HG03139 (cell line): ENCODE measurements around the gene ACR.

ENCODE experiments used
- ATAC-seq: cut with Tn5 transposase; IDR thresholded peaks from one replicate; pipeline ENCODE4 v1.9.1; 2021; ENCODE audit not compliant: unreplicated experiment

Gene ACR

DNA sequence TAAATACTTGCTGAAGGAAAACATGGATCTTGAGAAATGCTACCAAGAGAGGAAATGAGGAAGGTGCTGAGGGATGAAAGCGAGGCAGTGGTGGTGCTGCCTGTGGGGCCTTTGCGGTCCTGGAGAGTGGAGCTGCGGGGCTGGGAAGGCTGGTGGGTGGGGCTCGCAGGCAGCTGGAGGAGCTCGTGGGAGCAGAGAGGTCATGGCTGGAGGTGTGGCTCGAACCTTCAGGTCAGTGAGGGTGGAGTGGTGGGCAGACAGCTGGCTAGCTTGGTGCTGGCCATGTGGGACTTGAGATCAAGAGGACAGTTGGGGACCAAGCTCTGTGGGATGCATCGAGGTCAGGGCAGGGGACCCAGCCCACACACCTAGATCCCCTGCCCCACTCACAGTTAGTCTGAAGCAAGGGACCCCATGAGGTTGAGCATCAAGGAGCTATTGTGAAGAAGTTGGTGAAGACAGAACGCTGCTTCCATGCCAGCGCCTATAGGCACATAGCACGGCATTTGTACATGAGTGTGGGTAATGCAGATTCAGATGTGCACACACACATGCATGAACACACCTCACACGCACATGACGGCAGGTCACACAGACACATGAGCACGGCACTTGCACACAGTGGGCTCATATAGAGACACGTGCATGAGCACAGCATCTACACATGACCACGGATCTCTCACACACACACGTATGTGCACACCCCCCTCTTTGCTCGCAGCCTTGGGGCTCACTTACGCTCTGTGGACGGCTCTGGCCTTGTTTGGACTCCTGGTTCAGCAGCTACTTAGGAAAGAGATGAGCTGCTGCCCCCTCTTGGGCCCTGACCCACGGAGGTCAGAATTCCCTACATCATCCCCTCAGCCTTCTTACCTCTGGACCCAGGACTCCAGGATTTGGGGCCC is 34.9 kb upstream of the ACR start:
- ATAC-seq, result no peak

DNA sequence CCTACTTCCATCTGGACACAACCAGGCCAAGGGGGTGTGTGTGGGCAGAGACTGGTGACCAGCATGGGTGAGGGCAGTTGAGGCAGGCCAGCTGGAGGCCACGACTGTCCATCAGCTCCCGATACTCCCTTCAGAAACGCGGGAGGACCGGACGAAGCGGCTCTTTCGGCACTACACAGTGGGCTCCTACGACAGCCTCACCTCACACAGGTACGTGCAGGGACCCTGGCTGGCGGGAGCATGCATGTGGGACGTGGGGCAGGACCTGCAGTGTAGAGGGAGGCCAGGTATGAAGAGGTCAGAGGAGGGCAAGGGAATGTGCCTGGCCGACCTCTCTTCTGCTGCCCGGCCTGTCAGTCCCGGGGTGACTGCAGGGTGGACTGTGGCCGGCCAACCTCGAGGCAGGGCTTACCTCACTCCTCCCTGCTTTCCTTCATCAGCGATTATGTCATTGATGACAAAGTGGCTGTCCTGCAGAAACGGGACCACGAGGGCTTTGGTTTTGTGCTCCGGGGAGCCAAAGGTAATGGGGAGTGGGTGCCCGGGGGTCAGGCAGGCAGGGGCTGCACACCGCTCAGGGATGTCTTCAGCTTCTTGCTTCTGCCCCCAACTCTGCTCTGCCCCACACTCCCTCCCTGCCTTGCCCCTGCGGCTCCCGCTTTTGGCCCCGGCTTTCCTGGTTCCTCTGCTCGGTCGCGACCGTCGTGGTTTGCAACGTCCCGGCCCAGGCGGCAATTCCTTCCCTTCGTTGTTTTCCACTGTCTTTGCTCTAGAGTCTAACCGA is 34.1 kb upstream of the ACR start:
- no peak for ATAC-seq

DNA sequence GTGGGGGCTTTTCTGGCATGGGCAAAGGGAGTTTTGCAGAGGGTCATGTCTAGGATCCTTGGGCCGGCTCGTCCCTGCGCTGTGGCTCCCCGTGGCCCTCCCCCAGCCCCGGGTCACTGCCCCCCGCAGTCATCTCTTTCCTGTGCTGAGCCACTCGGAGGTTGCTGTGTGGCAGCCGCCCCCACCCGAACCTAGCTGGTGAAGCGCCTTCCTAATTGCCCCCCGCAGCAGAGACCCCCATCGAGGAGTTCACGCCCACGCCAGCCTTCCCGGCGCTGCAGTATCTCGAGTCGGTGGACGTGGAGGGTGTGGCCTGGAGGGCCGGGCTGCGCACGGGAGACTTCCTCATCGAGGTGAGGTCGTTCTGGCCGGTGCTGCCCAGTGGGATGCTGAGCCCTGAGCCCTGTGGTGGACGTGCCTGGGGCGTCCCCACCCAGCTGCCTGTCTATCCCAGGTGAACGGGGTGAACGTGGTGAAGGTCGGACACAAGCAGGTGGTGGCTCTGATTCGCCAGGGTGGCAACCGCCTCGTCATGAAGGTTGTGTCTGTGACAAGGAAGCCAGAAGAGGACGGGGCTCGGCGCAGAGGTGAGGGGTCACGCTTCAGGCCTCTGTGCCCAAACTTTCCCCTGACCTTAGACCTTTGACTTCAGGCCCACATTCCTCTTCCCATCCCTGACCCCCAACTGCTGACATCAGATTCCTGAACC is 33.3 kb upstream of the ACR start:
- no peak for ATAC-seq

DNA sequence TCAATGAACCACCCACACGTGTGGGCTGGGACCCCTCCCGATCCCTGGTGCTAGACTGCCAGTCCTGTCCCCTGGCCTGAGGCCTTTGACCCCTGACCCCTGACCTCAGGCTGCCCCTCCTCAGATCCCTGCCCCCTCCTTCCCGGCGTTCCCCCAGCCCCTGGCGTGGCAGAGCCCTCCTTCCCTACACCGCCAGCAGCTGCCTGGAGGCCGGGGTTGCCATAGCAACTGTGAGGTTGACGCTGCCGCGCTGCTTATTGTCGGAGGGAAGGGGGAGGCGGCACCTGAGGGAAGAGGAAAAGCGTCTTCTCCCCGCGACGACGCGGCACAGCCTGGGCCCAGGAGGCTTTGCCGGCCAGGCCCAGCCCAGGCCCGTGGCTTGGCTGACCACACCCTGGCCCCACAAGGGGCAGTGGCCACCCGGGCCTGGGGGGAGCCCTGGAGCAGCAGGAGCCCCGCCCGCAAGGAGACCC is 32.7 kb upstream of the ACR start:
- ATAC-seq, result no peak

DNA sequence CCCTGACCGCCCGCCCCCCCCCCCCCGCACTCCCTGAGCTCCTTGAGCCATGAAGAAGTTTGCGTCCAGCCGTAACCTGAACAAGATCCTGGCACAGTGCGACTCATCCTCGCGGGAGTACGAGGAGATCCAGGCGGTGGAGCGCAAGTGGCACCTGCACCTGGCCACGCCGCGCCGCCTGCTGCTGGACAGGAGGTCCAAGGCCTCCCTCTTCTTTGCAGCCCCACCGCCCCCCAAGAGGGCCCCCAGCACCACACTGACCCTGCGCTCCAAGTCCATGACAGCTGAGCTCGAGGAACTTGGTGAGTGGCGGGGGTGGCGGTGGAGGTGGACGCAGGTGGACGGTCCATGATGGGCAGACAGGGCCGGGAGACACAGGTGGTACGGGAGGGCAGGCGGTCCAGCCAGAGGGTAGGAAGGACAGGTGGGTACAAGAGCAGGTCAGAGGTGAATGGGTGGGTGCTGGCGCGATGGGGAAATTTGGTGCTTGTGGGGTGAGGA is 32.1 kb upstream of the ACR start:
- no peak for ATAC-seq

DNA sequence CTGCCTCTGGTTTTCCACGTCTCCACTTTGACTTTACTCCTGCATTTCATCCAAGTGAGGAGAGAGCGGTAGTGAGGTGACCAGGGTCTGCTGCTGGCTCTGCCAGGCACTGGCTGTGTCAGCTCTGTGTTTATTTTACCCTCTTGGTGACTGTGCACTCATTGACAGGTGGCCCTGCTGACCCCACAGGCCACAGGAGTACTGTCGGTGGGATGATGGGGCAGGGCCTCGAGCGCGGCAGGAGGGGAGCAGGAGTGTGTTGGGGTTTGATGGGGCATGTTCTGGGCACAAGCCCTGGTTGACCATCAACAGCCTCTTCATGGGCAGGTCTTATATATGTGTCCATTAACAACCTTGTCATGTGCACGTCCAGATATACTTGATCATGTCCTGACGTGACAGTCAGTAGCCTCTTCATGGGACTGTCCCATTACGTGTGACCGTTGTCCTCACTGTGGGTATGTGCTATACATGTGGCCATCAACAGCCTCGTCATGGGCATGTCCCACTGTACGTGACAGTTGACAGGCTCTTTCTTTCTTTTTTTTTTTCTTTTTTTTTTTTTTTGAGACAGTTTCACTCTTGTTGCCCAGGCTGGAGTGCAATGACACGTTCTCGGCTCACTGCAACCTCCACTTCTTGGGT is 31.4 kb upstream of the ACR start:
- ATAC-seq, result no peak

DNA sequence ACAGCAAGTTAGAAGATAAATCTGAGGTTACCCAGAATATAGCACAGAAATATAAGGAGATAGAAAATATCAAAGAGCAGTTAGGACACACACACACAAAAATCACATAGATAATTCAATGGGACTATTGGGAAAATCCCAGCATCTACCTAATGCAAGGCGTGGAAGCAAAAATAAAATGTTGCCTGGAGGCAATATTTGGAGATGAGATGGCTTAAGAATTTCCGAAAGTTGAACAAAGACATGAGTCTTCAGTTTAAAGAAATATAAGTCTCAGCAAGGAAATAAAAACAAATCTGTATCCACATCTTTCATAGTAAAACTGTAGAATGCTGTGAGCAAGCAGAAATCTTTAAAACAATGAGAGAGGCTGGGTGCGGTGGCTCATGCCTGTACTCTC is 29.5 kb upstream of the ACR start:
- ATAC-seq, result no peak

DNA sequence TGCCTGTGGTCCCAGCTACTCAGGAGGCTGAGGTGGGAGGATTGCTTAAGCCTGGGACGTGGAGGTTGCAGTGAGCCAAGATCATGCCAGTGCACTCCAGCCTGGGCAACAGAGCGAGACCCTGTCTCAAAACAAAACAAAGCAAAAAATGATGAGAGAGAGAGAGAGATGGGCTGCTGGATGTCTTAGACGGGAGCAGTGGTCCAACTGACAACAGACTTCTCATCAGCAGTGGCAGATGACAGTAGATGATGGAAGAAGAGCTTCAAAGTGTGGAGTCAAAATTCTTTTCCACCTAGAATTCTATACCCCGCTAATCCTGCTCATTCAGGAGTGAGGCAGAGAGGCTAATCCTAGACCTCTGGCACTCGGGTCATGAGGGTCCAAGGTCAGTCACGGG is 29.0 kb upstream of the ACR start:
- no peak for ATAC-seq

DNA sequence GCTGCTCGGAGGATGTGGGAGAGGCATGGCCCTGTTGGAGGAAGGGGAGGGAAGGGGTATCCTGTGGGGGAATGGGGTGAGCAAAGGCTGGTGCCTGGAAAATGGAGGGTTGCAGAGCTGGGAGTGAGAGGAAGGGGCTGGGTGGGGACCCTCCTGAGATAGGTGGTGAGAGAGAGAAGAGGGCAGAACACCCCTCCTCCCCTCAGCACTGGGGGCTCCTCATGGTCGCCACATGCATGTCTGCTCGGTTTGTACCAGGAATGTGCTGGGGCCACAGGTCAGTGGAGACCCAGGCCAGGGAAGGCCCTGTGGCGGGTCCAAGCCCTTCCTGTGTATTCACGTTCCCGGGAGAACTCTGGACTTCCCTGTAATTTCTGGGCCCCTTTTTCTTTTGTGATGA is 27.8 kb upstream of the ACR start:
- no peak for ATAC-seq

DNA sequence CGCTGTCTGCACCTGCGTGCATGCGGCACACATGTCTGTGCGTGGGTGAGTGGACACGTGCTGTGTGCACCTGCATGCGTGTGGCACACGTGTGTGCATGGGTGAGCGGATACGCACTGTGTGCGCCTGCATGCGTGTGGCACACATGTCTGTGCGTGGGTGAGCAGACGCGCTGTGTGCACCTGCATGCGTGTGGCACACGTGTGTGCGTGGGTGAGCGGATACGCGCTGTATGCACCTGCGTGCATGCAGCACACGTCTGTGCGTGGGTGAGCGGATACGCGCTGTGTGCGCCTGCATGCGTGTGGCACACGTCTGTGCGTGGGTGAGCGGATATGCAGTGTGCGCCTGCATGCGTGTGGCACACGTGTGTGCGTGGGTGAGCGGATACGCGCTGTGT is 27.1 kb upstream of the ACR start:
- ATAC-seq, result no peak

DNA sequence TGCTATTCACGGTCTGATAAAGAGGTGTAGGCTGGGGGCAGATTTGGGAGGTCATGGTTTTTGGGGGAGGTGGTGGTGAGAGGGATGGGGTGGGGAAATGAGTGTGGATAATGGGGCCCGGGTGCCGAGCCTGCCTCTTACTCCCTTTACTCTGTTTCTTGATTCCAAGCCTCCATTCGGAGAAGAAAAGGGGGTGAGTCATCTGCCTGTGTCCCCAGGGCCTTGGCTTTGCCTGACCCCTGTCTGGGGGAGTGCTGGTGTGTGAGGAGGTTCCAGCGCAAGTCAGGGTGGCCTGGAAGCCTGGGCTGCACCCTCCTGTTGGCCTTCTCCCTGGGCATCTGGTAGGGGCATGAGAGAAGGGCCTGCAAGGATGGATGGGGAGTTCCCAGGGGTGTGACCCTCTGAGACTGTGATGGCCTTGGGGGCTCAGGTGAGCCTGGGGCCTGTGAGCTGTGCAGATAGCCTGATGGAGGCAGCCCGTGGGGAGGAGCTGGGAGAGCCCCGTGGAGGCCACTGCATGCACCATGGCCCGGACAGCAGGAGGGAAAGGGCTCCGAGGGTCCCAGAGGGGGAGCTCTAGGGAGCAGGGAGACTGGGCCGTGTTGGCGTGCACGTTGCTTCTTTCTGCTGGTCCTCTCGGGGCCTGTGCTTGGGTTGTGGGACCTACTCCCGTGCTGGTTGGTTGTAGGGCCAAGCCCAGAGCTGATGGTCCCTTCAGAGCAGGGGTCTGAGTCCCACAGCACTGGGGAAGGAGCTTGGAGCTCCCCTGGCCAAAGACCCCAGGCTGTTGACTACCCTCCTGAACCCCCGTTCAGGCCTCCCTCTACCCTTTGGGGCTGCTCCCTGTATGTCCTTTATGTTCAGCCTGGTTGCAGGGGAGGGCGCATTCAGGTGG is 26.3 kb upstream of the ACR start:
- ATAC-seq, result no peak

DNA sequence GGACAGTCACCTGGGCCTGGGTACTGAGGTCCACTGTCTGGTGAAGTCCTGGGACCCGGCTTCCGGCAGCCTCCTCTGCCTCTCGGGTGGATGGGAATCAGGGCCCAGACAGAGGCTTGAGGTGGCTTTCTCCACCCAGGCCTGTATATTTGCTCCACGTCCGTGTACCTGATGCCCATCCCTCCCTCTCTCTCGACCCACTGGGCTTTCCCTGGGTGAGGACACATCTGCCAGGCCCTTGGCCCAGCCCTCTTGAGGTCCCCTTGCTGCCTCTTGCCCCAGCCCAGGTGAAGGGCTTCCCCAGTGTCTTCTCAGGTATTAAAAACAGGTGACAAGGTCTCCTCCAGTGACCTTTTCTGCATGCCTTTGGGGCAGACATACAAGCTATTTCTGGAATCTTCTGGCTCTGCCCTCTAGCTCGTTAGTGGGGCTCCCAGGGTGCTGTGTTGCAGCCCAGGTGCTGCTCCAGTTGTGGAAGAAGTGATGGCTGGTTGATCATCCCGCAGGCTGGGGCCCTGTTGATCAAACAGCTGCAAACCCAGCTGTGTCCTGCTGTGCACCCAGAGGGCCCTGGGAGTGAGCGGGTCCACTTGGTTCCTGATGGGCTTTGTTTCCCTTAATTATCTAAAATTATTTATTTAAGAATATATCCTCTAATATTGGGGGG is 25.5 kb upstream of the ACR start:
- ATAC-seq, result no peak

DNA sequence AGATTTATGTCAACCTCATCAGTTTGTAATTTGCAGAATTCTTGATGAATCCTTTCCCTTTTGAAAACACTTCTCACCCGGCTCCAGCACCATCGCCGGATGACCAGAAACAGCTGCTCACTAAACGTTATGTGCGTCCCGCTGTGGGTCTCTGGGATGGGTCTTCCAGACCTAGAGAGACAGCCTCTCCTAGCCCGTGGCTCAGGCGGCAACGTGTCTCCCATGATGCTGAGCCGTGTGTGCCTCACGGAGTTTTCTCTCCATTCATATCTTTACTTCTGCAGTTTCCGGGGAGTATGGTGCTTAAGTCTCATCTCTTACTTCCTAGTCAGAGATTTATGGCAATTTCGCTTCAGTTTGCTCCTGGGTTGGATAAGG is 25.0 kb upstream of the ACR start:
- no peak for ATAC-seq

DNA sequence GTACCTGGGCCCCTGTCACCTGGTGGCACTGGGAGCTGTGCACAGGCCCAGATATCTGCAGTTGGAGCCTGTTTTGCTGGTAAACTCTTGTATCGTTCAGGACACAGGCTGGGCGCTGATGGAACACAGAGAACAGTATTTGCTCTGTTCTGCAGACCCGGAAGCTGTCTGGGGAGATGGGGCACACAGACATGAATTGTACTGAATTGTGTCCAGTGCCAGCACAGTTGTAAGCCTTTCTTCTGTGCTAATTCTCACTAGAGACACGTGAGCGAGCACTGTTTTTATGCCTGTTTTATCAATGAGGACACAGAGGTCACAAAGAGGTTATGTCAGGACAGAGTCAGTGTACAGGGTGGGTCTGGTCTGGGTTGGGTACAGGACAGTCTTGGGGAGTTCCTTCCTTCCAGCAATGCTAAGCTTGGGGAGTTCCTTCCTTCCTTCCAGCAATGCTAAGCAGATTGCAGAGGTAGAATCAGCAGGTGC is 24.4 kb upstream of the ACR start:
- ATAC-seq, result no peak

DNA sequence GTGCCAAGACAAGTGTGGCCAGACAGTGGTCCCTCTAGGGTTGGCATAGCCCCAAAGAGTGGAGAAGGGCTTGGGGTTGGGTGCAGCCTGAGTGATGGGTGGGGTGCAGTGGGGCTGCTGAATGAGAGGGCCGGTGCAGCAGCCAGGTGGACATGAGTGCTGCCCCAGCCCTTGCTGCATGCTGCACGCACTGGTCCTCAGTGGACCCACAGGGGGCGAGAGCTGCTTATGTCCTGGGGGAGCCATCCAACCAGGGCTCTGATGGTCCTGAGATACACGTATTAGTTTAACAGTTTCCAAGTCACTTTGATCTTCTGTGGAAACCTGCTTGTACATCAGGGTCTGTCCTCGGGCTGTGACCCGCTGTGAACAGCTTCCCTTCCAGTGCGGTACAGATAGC is 23.9 kb upstream of the ACR start:
- ATAC-seq, result no peak

DNA sequence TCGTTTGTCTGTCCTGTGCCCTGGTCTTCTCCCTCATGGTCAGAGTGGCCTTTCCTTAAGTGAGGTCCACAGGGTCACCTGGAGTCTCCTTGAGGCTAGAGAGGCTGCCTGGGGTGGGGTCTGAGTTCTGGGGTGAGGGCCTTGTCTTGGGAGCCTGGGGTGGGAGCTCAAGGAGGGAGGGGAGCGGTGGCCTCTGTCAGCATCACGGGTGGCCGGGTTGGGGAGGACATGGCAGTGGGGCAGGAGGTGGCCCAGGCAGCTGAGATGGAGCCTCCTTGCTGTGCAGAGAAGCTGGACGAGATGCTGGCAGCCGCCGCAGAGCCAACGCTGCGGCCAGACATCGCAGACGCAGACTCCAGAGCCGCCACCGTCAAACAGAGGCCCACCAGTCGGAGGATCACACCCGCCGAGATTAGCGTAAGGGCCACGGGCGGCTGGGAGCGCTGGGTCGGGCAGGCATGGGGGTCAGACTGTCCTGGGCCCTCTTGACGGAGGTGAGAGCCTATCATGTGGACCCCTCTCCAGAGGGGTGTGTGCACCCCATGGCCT is 23.3 kb upstream of the ACR start:
- ATAC-seq, result no peak

DNA sequence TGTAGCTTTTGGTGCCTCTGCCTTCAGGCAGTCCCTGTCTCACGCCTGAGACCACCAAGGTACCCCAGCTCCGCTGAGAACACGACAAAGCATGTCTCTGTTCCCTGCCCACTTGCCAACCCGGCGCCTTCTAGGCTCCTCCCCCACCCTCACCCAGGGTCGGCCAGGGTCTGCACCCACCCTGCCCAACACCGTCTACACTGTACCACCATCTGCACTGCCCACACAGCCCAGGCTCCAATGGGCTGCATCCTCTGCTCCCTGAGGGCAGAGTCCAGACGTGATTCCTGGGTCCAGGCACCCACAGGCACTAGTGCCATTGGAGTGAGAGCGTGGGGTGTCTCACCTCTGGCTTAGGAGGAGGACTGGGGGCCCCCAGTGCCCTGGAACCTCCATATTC is 22.8 kb upstream of the ACR start:
- ATAC-seq, result no peak

DNA sequence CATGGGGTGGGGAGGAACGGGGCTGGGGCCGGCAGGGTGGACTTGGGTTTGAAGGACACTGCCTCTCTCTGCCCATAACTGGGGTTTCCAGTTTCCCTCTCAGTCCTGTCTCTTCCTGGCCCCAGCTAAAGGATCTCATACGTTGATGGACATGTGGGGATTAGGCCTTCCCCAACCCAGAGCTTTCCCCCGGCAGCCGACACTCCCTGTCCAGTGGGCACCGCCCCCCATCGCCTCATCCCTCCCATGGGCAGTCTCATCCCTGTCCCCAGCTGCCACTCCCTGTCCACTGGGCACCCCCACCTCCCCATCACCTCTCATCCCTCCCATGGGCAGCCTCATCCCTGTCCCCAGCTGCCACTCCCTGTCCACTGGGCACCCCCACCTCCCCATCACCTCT is 22.2 kb upstream of the ACR start:
- no peak for ATAC-seq
